Measurements from ENCODE around the gene CFAP77.

Gene CFAP77

DNA sequence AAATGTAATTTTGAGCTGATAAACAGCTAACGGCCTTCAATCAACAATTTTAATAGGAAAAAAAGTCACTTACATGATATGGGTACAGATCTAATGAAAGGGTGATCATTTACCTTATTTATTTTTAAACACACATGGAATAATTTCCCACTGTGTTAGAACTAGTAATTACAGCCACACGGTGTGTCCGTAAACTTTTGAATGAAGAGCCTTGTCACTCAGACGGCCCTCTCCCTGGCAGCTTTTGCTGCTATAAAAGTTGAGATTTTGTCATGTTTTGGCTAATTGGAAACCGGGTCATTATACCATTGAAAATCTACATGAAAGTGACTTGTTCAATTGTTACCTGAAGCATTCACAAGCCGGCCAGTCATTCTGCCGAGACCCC lies 15.7 kb downstream of the CFAP77 start:
- no peak for ATAC-seq
- no peak for TF ChIP-seq ZNF70 (CRISPR knock-in tag; IDR thresholded peaks at IDR 0.05)
- no peak for TF ChIP-seq ARNTL (CRISPR knock-in tag; IDR thresholded peaks at IDR 0.05; ENCODE audit: borderline replicate concordance, low read depth)
- TF ChIP-seq TOX (CRISPR knock-in tag; IDR thresholded peaks at IDR 0.05; ENCODE audit: borderline replicate concordance), result no peak
- TF ChIP-seq ZFP30 (CRISPR knock-in tag; IDR thresholded peaks at IDR 0.05), result no peak
- no peak for TF ChIP-seq PPARA (CRISPR knock-in tag; IDR thresholded peaks at IDR 0.05; ENCODE audit: borderline replicate concordance)
- no peak for TF ChIP-seq ZC3H10 (CRISPR knock-in tag; IDR thresholded peaks at IDR 0.05)
- no peak for TF ChIP-seq ISL1 (CRISPR knock-in tag; IDR thresholded peaks at IDR 0.05)
- TF ChIP-seq, protein P1, sequence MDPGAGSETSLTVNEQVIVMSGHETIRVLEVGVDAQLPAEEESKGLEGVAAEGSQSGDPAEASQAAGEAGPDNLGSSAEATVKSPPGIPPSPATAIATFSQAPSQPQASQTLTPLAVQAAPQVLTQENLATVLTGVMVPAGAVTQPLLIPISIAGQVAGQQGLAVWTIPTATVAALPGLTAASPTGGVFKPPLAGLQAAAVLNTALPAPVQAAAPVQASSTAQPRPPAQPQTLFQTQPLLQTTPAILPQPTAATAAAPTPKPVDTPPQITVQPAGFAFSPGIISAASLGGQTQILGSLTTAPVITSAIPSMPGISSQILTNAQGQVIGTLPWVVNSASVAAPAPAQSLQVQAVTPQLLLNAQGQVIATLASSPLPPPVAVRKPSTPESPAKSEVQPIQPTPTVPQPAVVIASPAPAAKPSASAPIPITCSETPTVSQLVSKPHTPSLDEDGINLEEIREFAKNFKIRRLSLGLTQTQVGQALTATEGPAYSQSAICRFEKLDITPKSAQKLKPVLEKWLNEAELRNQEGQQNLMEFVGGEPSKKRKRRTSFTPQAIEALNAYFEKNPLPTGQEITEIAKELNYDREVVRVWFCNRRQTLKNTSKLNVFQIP (CRISPR knock-in tag; IDR thresholded peaks at IDR 0.05; ENCODE audit: borderline replicate concordance, low read depth), result no peak
- TF ChIP-seq, protein P2, sequence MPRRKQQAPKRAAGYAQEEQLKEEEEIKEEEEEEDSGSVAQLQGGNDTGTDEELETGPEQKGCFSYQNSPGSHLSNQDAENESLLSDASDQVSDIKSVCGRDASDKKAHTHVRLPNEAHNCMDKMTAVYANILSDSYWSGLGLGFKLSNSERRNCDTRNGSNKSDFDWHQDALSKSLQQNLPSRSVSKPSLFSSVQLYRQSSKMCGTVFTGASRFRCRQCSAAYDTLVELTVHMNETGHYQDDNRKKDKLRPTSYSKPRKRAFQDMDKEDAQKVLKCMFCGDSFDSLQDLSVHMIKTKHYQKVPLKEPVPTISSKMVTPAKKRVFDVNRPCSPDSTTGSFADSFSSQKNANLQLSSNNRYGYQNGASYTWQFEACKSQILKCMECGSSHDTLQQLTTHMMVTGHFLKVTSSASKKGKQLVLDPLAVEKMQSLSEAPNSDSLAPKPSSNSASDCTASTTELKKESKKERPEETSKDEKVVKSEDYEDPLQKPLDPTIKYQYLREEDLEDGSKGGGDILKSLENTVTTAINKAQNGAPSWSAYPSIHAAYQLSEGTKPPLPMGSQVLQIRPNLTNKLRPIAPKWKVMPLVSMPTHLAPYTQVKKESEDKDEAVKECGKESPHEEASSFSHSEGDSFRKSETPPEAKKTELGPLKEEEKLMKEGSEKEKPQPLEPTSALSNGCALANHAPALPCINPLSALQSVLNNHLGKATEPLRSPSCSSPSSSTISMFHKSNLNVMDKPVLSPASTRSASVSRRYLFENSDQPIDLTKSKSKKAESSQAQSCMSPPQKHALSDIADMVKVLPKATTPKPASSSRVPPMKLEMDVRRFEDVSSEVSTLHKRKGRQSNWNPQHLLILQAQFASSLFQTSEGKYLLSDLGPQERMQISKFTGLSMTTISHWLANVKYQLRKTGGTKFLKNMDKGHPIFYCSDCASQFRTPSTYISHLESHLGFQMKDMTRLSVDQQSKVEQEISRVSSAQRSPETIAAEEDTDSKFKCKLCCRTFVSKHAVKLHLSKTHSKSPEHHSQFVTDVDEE (CRISPR knock-in tag; IDR thresholded peaks at IDR 0.05), result no peak
- TF ChIP-seq ZNF8 (CRISPR knock-in tag; IDR thresholded peaks at IDR 0.05), result no peak
- no peak for TF ChIP-seq ESRRG (CRISPR knock-in tag; IDR thresholded peaks at IDR 0.05)
- TF ChIP-seq SNAI2 (CRISPR knock-in tag; IDR thresholded peaks at IDR 0.05), result no peak
- TF ChIP-seq GLIS3 (CRISPR knock-in tag; IDR thresholded peaks at IDR 0.05), result no peak
- TF ChIP-seq, protein P3, sequence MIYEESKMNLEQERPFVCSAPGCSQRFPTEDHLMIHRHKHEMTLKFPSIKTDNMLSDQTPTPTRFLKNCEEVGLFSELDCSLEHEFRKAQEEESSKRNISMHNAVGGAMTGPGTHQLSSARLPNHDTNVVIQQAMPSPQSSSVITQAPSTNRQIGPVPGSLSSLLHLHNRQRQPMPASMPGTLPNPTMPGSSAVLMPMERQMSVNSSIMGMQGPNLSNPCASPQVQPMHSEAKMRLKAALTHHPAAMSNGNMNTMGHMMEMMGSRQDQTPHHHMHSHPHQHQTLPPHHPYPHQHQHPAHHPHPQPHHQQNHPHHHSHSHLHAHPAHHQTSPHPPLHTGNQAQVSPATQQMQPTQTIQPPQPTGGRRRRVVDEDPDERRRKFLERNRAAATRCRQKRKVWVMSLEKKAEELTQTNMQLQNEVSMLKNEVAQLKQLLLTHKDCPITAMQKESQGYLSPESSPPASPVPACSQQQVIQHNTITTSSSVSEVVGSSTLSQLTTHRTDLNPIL (CRISPR knock-in tag; IDR thresholded peaks at IDR 0.05; ENCODE audit: low read depth), result no peak
- no peak for TF ChIP-seq ZNF565 (CRISPR knock-in tag; conservative IDR thresholded peaks at IDR 0.05; ENCODE audit: low read depth)
- TF ChIP-seq CSDC2 (CRISPR knock-in tag; IDR thresholded peaks at IDR 0.05), result no peak
- TF ChIP-seq TCF4 (CRISPR knock-in tag; IDR thresholded peaks at IDR 0.05; ENCODE audit: borderline replicate concordance), result no peak

DNA sequence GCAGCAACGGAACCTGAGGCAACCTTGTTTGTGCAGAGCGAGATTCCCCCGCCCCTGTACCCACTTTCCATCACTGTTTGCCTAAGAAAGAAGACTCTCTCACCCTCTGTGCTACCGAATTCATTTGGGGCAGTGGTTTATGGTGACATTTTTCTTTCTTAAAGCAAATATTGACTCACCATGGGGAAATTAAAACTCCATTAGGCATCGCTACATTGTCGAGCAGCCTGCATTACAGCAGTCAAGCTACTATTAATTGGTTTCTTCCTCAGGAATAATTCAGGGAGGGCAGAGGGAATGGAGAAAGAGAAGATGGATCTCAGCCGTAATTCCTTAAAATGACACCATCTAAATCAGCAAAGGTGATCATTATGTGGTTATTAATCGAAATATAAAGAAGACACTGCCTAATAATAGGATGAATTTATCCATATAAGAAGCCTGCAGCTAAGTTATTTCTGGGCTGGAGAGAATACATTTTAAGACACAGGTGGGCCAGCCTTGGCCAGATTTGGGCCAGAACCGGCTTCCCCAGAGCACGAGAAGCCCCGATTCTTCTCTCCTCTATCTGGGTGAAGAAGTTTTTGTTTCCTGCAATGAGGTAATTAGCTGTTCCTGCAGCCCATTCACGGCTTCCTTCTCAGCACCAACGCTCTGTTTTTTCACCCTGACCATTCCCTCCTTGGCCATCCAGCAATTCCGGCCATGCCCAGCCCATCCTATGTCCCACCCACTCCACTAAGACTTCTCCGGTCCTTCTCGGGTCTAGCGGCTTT lies 16.8 kb downstream of the CFAP77 start:
- no peak for ATAC-seq
- TF ChIP-seq OSR1 (CRISPR knock-in tag; IDR thresholded peaks at IDR 0.05), result no peak
- TF ChIP-seq ZNF565 (CRISPR knock-in tag; conservative IDR thresholded peaks at IDR 0.05; ENCODE audit: low read depth), result no peak
- no peak for TF ChIP-seq ARNTL (CRISPR knock-in tag; IDR thresholded peaks at IDR 0.05; ENCODE audit: borderline replicate concordance, low read depth)
- TF ChIP-seq, protein P2 (CRISPR knock-in tag; IDR thresholded peaks at IDR 0.05), result no peak
- no peak for TF ChIP-seq BACH2 (CRISPR knock-in tag; IDR thresholded peaks at IDR 0.05; ENCODE audit: borderline replicate concordance)
- no peak for TF ChIP-seq ZFP30 (CRISPR knock-in tag; IDR thresholded peaks at IDR 0.05)
- no peak for TF ChIP-seq TCF4 (CRISPR knock-in tag; IDR thresholded peaks at IDR 0.05; ENCODE audit: borderline replicate concordance)
- no peak for TF ChIP-seq ZNF8 (CRISPR knock-in tag; IDR thresholded peaks at IDR 0.05)
- no peak for TF ChIP-seq ZC3H10 (CRISPR knock-in tag; IDR thresholded peaks at IDR 0.05)
- TF ChIP-seq TOX (CRISPR knock-in tag; IDR thresholded peaks at IDR 0.05; ENCODE audit: borderline replicate concordance), result no peak
- TF ChIP-seq, protein P1 (CRISPR knock-in tag; IDR thresholded peaks at IDR 0.05; ENCODE audit: borderline replicate concordance, low read depth), result no peak
- TF ChIP-seq SNAI2 (CRISPR knock-in tag; IDR thresholded peaks at IDR 0.05), result no peak
- TF ChIP-seq RARB (CRISPR knock-in tag; IDR thresholded peaks at IDR 0.05), result no peak

Measured in SK-N-SH treated with all-trans-retinoic acid at 6 μM for 48 hours (cell line).